HG03442 (cell line): Measurements from ENCODE around the gene TSPAN18.

ENCODE experiments used
- ATAC-seq: cut with Tn5 transposase; IDR thresholded peaks from one replicate; pipeline ENCODE4 v1.9.1; 2021; ENCODE audit warnings: mild to moderate bottlenecking, moderate library complexity; ENCODE audit not compliant: unreplicated experiment

Gene TSPAN18

GRCh38 chr11:44793350-44794090 lies 66.8 kb downstream of the TSPAN18 start:
- ATAC-seq = no peak

GRCh38 chr11:44795803-44796535 lies 69.2 kb downstream of the TSPAN18 start:
- no peak for ATAC-seq

- no peak for ATAC-seq
Measured at GRCh38 chr11:44797051-44797450, 70.3 kb downstream of the TSPAN18 start.

GRCh38 chr11:44797886-44798606 lies 71.3 kb downstream of the TSPAN18 start:
- ATAC-seq = no peak

GRCh38 chr11:44798607-44798972 lies 71.8 kb downstream of the TSPAN18 start:
- no peak for ATAC-seq

GRCh38 chr11:44799012-44799411 lies 72.2 kb downstream of the TSPAN18 start:
- no peak for ATAC-seq

GRCh38 chr11:44802347-44802746 lies 75.6 kb downstream of the TSPAN18 start:
- ATAC-seq = no peak

GRCh38 chr11:44803009-44803408 lies 76.2 kb downstream of the TSPAN18 start:
- no peak for ATAC-seq

GRCh38 chr11:44804449-44805437 lies 78.0 kb downstream of the TSPAN18 start:
- no peak for ATAC-seq

- no peak for ATAC-seq
Measured at GRCh38 chr11:44805596-44805995, 78.8 kb downstream of the TSPAN18 start.

- no peak for ATAC-seq
Measured at GRCh38 chr11:44808053-44808753, 81.4 kb downstream of the TSPAN18 start.

GRCh38 chr11:44809283-44809682 lies 82.5 kb downstream of the TSPAN18 start:
- ATAC-seq = no peak

GRCh38 chr11:44811841-44812448 lies 85.2 kb downstream of the TSPAN18 start:
- ATAC-seq = no peak

GRCh38 chr11:44812971-44813370 lies 86.2 kb downstream of the TSPAN18 start:
- ATAC-seq = no peak

GRCh38 chr11:44813401-44813800 lies 86.6 kb downstream of the TSPAN18 start:
- no peak for ATAC-seq

- ATAC-seq = no peak
Measured at GRCh38 chr11:44814881-44815592, 88.3 kb downstream of the TSPAN18 start.

GRCh38 chr11:44815917-44816456 lies 89.2 kb downstream of the TSPAN18 start:
- ATAC-seq = no peak

GRCh38 chr11:44816761-44817160 lies 90.0 kb downstream of the TSPAN18 start:
- ATAC-seq = no peak
